Tibial nerve (tissue), 4 donors: ENCODE data around the gene MRPS17. TPM values are rescaled to one million over a fixed set of nuclear protein-coding genes. Genes with fewer than 3 reads are reported as not detected.

ENCODE experiments used
- DNase-seq, 2 donors: peaks; one replicate each; pipeline ENCODE4 v3.0.0-alpha.2; 2019; ENCODE audit warnings: low spot score in 2 of 2
- H3K27ac ChIP-seq, 4 donors: fragments of 200-600 bp; sonication (generic) in 3 of 4; one replicate each; pipeline ENCODE4 v1.5.1; 2017 to 2019; ENCODE audit warnings: mild to moderate bottlenecking in 1 of 4
- H3K27me3 ChIP-seq, 2 donors: fragments of 200-600 bp; sonication (generic) in 1 of 2; one replicate each; pipeline versions ENCODE4 v1.5.1 to v1.6.0; 2017 to 2019
- H3K36me3 ChIP-seq, 3 donors: fragments of 200-600 bp; sonication (generic); one replicate each; pipeline ENCODE4 v1.5.1; 2018 to 2019
- H3K4me1 ChIP-seq, 4 donors: fragments of 200-600 bp; sonication (generic) in 3 of 4; one replicate each; pipeline ENCODE4 v1.5.1; 2017 to 2019
- H3K4me3 ChIP-seq, 4 donors: fragments of 200-600 bp; sonication (generic) in 3 of 4; one replicate each; pipeline ENCODE4 v1.5.1; 2017 to 2019; ENCODE audit warnings: mild to moderate bottlenecking in 1 of 4, moderate library complexity in 1 of 4
- H3K9me3 ChIP-seq, 4 donors: fragments of 200-600 bp; sonication (generic) in 3 of 4; one replicate each; pipeline ENCODE4 v1.5.1; 2017 to 2019
- CTCF ChIP-seq, 5 experiments: fragments of 200-600 bp in 3 of 5; fragments of 450-650 bp in 2 of 5; sonication (generic) in 3 of 5; IDR thresholded peaks; one replicate each; pipeline ENCODE4 v1.5.1; 2016 to 2019; ENCODE audit warnings: antibody characterized with exemption in 5 of 5, mild to moderate bottlenecking in 3 of 5, moderate library complexity in 2 of 5
- EP300 ChIP-seq, 2 donors: sonication (generic); formaldehyde crosslinking; IDR thresholded peaks; one replicate each; pipeline ENCODE4 v1.6.1; 2017; ENCODE audit warnings: antibody characterized with exemption in 2 of 2, mild to moderate bottlenecking in 1 of 2
- POLR2A ChIP-seq, 2 donors: fragments of 450-650 bp; IDR thresholded peaks; one replicate each; pipeline ENCODE4 v1.6.1; 2017; ENCODE audit warnings: antibody characterized with exemption in 2 of 2, mild to moderate bottlenecking in 2 of 2, moderate library complexity in 2 of 2
- WGBS, 2 donors: methylation state at CpG; one replicate each; pipeline ENCODE4 v1.1.5; 2018; 5-methylcytosine and 5-hydroxymethylcytosine counted together
- total RNA-seq, 4 donors: library from RNA; depleted of rRNA; stranded (reverse); fragments of >200 nt; gene quantifications; one replicate each; pipeline ENCODE4 v1.1.0, GENCODE V29; 2016

Gene MRPS17
- total RNA-seq, 4 donors from 2014 or later: 2.2 to 7.5 (median 3.8) TPM

GRCh38 chr7:55969391-55969790 is 17.7 kb downstream of the MRPS17 start:
- Histone ChIP-seq H3K9me3 (no peaks in the 10 kb centered on the region), H3K27me3 (no peaks in the 10 kb centered on the region), H3K36me3 (peaks cover 0 to 44% (median 0%) of the 10 kb centered on the region in 3 donors), H3K4me3 (no peak overlapping the region), H3K27ac (no peak overlapping the region), H3K4me1 (peaks cover 0 to 25% (median 0%) of the 10 kb centered on the region in 4 donors)
- 95% methylated on average over 11 of the region's 11 CpGs for WGBS, 2 donors
- no peak for DNase-seq
- no peak for TF ChIP-seq CTCF (IDR thresholded peaks at IDR 0.05)
- TF ChIP-seq POLR2A (IDR thresholded peaks at IDR 0.05): no peak
- TF ChIP-seq EP300 (IDR thresholded peaks at IDR 0.05): no peak

- TF ChIP-seq EP300 (IDR thresholded peaks at IDR 0.05): no peak
- no peak for TF ChIP-seq CTCF (IDR thresholded peaks at IDR 0.05)
- TF ChIP-seq POLR2A (IDR thresholded peaks at IDR 0.05): no peak
- H3K27ac ChIP-seq: no peak overlapping the region
- no peaks in the 10 kb centered on the region for H3K27me3 ChIP-seq
- H3K9me3 ChIP-seq: no peaks in the 10 kb centered on the region
- H3K4me1 ChIP-seq: peaks cover 0 to 20% (median 0%) of the 10 kb centered on the region in 4 donors
- no peak for DNase-seq
- H3K36me3 ChIP-seq: peaks cover 0 to 44% (median 0%) of the 10 kb centered on the region in 3 donors
- H3K4me3 ChIP-seq: no peak overlapping the region
- WGBS, 2 donors: 74 to 82% methylated on average over 7 of the region's 7 CpGs
Observed at GRCh38 chr7:55970561-55970960, 18.9 kb downstream of the MRPS17 start.

- Histone ChIP-seq H3K36me3 (peaks cover 0 to 44% (median 0%) of the 10 kb centered on the region in 3 donors), H3K27me3 (no peaks in the 10 kb centered on the region), H3K9me3 (no peaks in the 10 kb centered on the region), H3K4me3 (no peak overlapping the region), H3K27ac (no peak overlapping the region), H3K4me1 (peaks cover 0 to 16% (median 0%) of the 10 kb centered on the region in 4 donors)
- TF ChIP-seq POLR2A (IDR thresholded peaks at IDR 0.05) (no peak), EP300 (IDR thresholded peaks at IDR 0.05) (no peak), CTCF (IDR thresholded peaks at IDR 0.05) (no peak)
- no peak for DNase-seq
- 77 to 81% methylated on average over 8 of the region's 8 CpGs for WGBS, 2 donors
Observed at GRCh38 chr7:55970978-55971377, 19.3 kb downstream of the MRPS17 start.

- TF ChIP-seq EP300 (IDR thresholded peaks at IDR 0.05): no peak
- TF ChIP-seq POLR2A (IDR thresholded peaks at IDR 0.05): no peak
- no peak for TF ChIP-seq CTCF (IDR thresholded peaks at IDR 0.05)
- 95 to 97% methylated on average over 7 of the region's 7 CpGs for WGBS, 2 donors
- H3K4me1 ChIP-seq: peaks cover 0 to 19% (median 0%) of the 10 kb centered on the region in 4 donors
- DNase-seq: no peak
- no peak overlapping the region for H3K27ac ChIP-seq
- no peak overlapping the region for H3K4me3 ChIP-seq
- H3K27me3 ChIP-seq: no peaks in the 10 kb centered on the region
- H3K9me3 ChIP-seq: no peaks in the 10 kb centered on the region
- peaks cover 0 to 26% (median 0%) of the 10 kb centered on the region in 3 donors for H3K36me3 ChIP-seq
Observed at GRCh38 chr7:55973747-55974250, 22.1 kb downstream of the MRPS17 start.

- H3K36me3 ChIP-seq: peaks cover 0 to 28% (median 0%) of the 10 kb centered on the region in 3 donors
- TF ChIP-seq CTCF (IDR thresholded peaks at IDR 0.05) (no peak), POLR2A (IDR thresholded peaks at IDR 0.05) (no peak), EP300 (IDR thresholded peaks at IDR 0.05) (no peak)
- WGBS, 2 donors: 74 to 84% methylated on average over 7 of the region's 7 CpGs
- no peak overlapping the region for H3K27ac ChIP-seq
- H3K27me3 ChIP-seq: no peaks in the 10 kb centered on the region
- H3K4me1 ChIP-seq: peaks cover 0 to 13% (median 0%) of the 10 kb centered on the region in 4 donors
- no peaks in the 10 kb centered on the region for H3K9me3 ChIP-seq
- no peak overlapping the region for H3K4me3 ChIP-seq
- DNase-seq: no peak
Observed at GRCh38 chr7:55975988-55976633, 24.4 kb downstream of the MRPS17 start.
